ENCODE measurements around the gene RAE1. TPM values are rescaled to one million over a fixed set of nuclear protein-coding genes. Genes with fewer than 3 reads are reported as not detected.
A peak's percentile ranks its signal among the peaks of the same experiment; 100 is the strongest.

Gene RAE1
- total RNA-seq, 2 experiments from 2014 or later: 42.7 to 48.9 TPM

- Mint-ChIP-seq H3K4me3 (peak overlapping the region; percentile 78), H3K9me3 (ENCODE audit: low read depth) (no peaks in the 10 kb centered on the region), H3K27me3 (no peaks in the 10 kb centered on the region), H3K4me1 (peaks cover 35% of the 10 kb centered on the region), H3K27ac (peak overlapping the region; percentile 97), H3K36me3 (ENCODE audit: low read depth) (peaks cover 31% of the 10 kb centered on the region)
- ATAC-seq: peak; percentile 8
- ChIA-PET CTCF (interaction anchor here (0.6 to 2.6 kb wide), 7 partner anchors 8 to 1297 kb away, joined by 3 to 23 read pairs (median 4); no protein-coding TSS in a partner anchor), POLR2A (interaction anchor here (0.6 to 2.9 kb wide), 3 partner anchors 9 to 48 kb away, joined by 3 to 26 read pairs (median 3); no protein-coding TSS in a partner anchor)
- intact Hi-C loops (cut with DNase I, micrococcal nuclease): loop anchor here (1.0 to 10.0 kb wide), 12 partner anchors 8 to 1757 kb away; partner anchors contain the start of genes ATP5F1E (in 1 of the 2), CASS4 (in 1 of the 2), PMEPA1 (in 1 of the 2) and RAE1 (in 1 of the 2)
- DNase-seq: peak; percentile 82
Observed at GRCh38 chr20:57389695-57390603, 38.9 kb downstream of the RAE1 start.

- ChIA-PET POLR2A (interaction anchor here (0.6 to 2.9 kb wide), 5 partner anchors 8 to 229 kb away, joined by 3 to 26 read pairs (median 3); partner anchors contain the start of gene ZBP1), CTCF (interaction anchor here (0.6 to 2.6 kb wide), 6 partner anchors 7 to 1296 kb away, joined by 3 to 23 read pairs (median 4); no protein-coding TSS in a partner anchor)
- no peaks in the 10 kb centered on the region for H3K9me3 Mint-ChIP-seq (ENCODE audit: low read depth)
- peak within 1 kb of the TSS; percentile 83 for H3K4me3 Mint-ChIP-seq
- intact Hi-C loops (cut with DNase I, micrococcal nuclease): loop anchor here (1.0 to 10.0 kb wide), 13 partner anchors 40 to 1756 kb away; partner anchors contain the start of genes PMEPA1 (in 2 of the 2), ATP5F1E (in 1 of the 2), CASS4 (in 1 of the 2) and RAE1 (in 1 of the 2)
- H3K36me3 Mint-ChIP-seq (ENCODE audit: low read depth): peaks cover 37% of the 10 kb centered on the region
- peaks cover 41% of the 10 kb centered on the region for H3K4me1 Mint-ChIP-seq
- DNase-seq (peak; percentile 91), ATAC-seq (peak; percentile 60)
- no peaks in the 10 kb centered on the region for H3K27me3 Mint-ChIP-seq
- peak within 1 kb of the TSS; percentile 97 for H3K27ac Mint-ChIP-seq
Observed at GRCh38 chr20:57390604-57391438, 39.8 kb downstream of the RAE1 start, which contains the start of gene RBM38. Gene RBM38 (plus strand): TSS chr20:57391396. CDS start chr20:57391582, 186 bp downstream.

- H3K4me1 Mint-ChIP-seq: peaks cover 49% of the 10 kb centered on the region
- no peaks in the 10 kb centered on the region for H3K9me3 Mint-ChIP-seq (ENCODE audit: low read depth)
- intact Hi-C loops (cut with DNase I, micrococcal nuclease): loop anchor here (1.0 to 10.0 kb wide), 15 partner anchors 40 to 1755 kb away; partner anchors contain the start of genes PMEPA1 (in 2 of the 2), ATP5F1E (in 1 of the 2), CASS4 (in 1 of the 2) and RAE1 (in 1 of the 2)
- DNase-seq (peak; percentile 59), ATAC-seq (no peak)
- H3K27me3 Mint-ChIP-seq: no peaks in the 10 kb centered on the region
- ChIA-PET POLR2A (interaction anchor here (0.7 to 1.2 kb wide), 5 partner anchors 10 to 228 kb away, joined by 3 to 4 read pairs (median 3); partner anchors contain the start of gene ZBP1), CTCF (interaction anchor here (0.6 to 1.8 kb wide), 8 partner anchors 10 to 357 kb away, joined by 3 to 10 read pairs (median 3); no protein-coding TSS in a partner anchor)
- H3K4me3 Mint-ChIP-seq: peak overlapping the region; percentile 83
- H3K27ac Mint-ChIP-seq: peak overlapping the region; percentile 95
- H3K36me3 Mint-ChIP-seq (ENCODE audit: low read depth): peaks cover 44% of the 10 kb centered on the region
Observed at GRCh38 chr20:57391439-57392301, 40.6 kb downstream of the RAE1 start.

GRCh38 chr20:57392512-57393271, 41.6 kb downstream of the RAE1 start:
- Mint-ChIP-seq H3K4me3 (peak overlapping the region; percentile 83), H3K4me1 (peaks cover 59% of the 10 kb centered on the region), H3K9me3 (ENCODE audit: low read depth) (no peaks in the 10 kb centered on the region), H3K27me3 (no peaks in the 10 kb centered on the region), H3K27ac (peak overlapping the region; percentile 95), H3K36me3 (ENCODE audit: low read depth) (peaks cover 53% of the 10 kb centered on the region)
- intact Hi-C loops (cut with DNase I, micrococcal nuclease): loop anchor here (2.0 to 10.0 kb wide), 9 partner anchors 305 to 1640 kb away; partner anchors contain the start of genes ATP5F1E (in 1 of the 2), CASS4 (in 1 of the 2), PMEPA1 (in 1 of the 2) and RTF2 (in 1 of the 2)
- POLR2A ChIA-PET: interaction anchor here (0.8 to 1.2 kb wide), 3 partner anchors 13 to 227 kb away, joined by 3 to 4 read pairs (median 3); no protein-coding TSS in a partner anchor
- ATAC-seq (peak; percentile 50), DNase-seq (peak; percentile 87)
- CTCF ChIA-PET: interaction anchor here (0.6 to 2.0 kb wide), 8 partner anchors 9 to 356 kb away, joined by 3 to 10 read pairs (median 3); no protein-coding TSS in a partner anchor

- H3K27ac Mint-ChIP-seq: peak overlapping the region; percentile 95
- POLR2A ChIA-PET: no interaction called here
- no peak for ATAC-seq
- H3K4me1 Mint-ChIP-seq: peaks cover 64% of the 10 kb centered on the region
- no peaks in the 10 kb centered on the region for H3K27me3 Mint-ChIP-seq
- CTCF ChIA-PET: interaction anchor here (1.4 to 2.0 kb wide), 3 partner anchors 8 to 11 kb away, joined by 3 to 10 read pairs (median 7); no protein-coding TSS in a partner anchor
- peaks cover 58% of the 10 kb centered on the region for H3K36me3 Mint-ChIP-seq (ENCODE audit: low read depth)
- H3K9me3 Mint-ChIP-seq (ENCODE audit: low read depth): no peaks in the 10 kb centered on the region
- peak overlapping the region; percentile 83 for H3K4me3 Mint-ChIP-seq
- intact Hi-C loops (cut with DNase I, micrococcal nuclease): loop anchor here (2.0 to 10.0 kb wide), 9 partner anchors 304 to 1639 kb away; partner anchors contain the start of genes ATP5F1E (in 1 of the 2), CASS4 (in 1 of the 2), PMEPA1 (in 1 of the 2) and RTF2 (in 1 of the 2)
- DNase-seq: no peak
Observed at GRCh38 chr20:57393321-57394120, 42.5 kb downstream of the RAE1 start.

- no peak for DNase-seq
- H3K4me3 Mint-ChIP-seq: peak overlapping the region; percentile 83
- ATAC-seq: no peak
- peaks cover 67% of the 10 kb centered on the region for H3K36me3 Mint-ChIP-seq (ENCODE audit: low read depth)
- no peaks in the 10 kb centered on the region for H3K27me3 Mint-ChIP-seq
- intact Hi-C loops (cut with DNase I, micrococcal nuclease): loop anchor here (5.0 to 10.0 kb wide), 8 partner anchors 103 to 1638 kb away; partner anchors contain the start of genes ATP5F1E (in 1 of the 2), CASS4 (in 1 of the 2), PMEPA1 (in 1 of the 2) and RTF2 (in 1 of the 2)
- POLR2A ChIA-PET: no interaction called here
- H3K4me1 Mint-ChIP-seq: peaks cover 68% of the 10 kb centered on the region
- CTCF ChIA-PET: interaction anchor here (0.6 to 2.0 kb wide), 2 partner anchors 12 to 95 kb away, joined by 3 to 7 read pairs; no protein-coding TSS in a partner anchor
- H3K9me3 Mint-ChIP-seq (ENCODE audit: low read depth): no peaks in the 10 kb centered on the region
- peak overlapping the region; percentile 95 for H3K27ac Mint-ChIP-seq
Observed at GRCh38 chr20:57394121-57395082, 43.3 kb downstream of the RAE1 start.

- DNase-seq (no peak), ATAC-seq (no peak)
- Mint-ChIP-seq H3K36me3 (ENCODE audit: low read depth) (peaks cover 75% of the 10 kb centered on the region), H3K9me3 (ENCODE audit: low read depth) (no peaks in the 10 kb centered on the region), H3K27ac (peak overlapping the region; percentile 95), H3K4me3 (no peak overlapping the region), H3K27me3 (no peaks in the 10 kb centered on the region), H3K4me1 (peaks cover 72% of the 10 kb centered on the region)
- ChIA-PET POLR2A (no interaction called here), CTCF (interaction anchor here (0.6 kb wide), 2 partner anchors 94 to 103 kb away, joined by 3 read pairs; no protein-coding TSS in a partner anchor)
- intact Hi-C loops (cut with DNase I, micrococcal nuclease): loop anchor here (5.0 to 10.0 kb wide), 4 partner anchors 102 to 1499 kb away; partner anchors contain the start of genes CASS4 (in 1 of the 2) and PMEPA1 (in 1 of the 2)
Observed at GRCh38 chr20:57395111-57395966, 44.3 kb downstream of the RAE1 start.

Data from activated CD4-positive, alpha-beta T cell treated with anti-CD3 and anti-CD28 coated beads for 36 hours (primary cell).